Transverse colon (tissue), 4 donors: ENCODE data around the gene GATA5. TPM values are rescaled to one million over a fixed set of nuclear protein-coding genes. Genes with fewer than 3 reads are reported as not detected.

Source experiments
- DNase-seq: peaks from one replicate; pipeline ENCODE4 v3.0.0-alpha.2; 2019
- H3K27ac ChIP-seq, 4 donors: fragments of 200-600 bp; sonication (generic); 2 replicates each; pipeline ENCODE4 v1.5.1; 2016 to 2018; ENCODE audit warnings: inconsistent platforms in 4 of 4
- H3K27me3 ChIP-seq: fragments of 200-600 bp; sonication (generic); 2 replicates; pipeline ENCODE4 v1.5.1; 2017; ENCODE audit warnings: inconsistent platforms
- H3K36me3 ChIP-seq, 4 donors: fragments of 200-600 bp; sonication (generic); 2 replicates each; pipeline ENCODE4 v1.5.1; 2017 to 2019; ENCODE audit warnings: inconsistent platforms in 4 of 4
- H3K4me1 ChIP-seq, 4 donors: fragments of 200-600 bp; sonication (generic); 2 replicates each; pipeline ENCODE4 v1.5.1; 2017 to 2020; ENCODE audit warnings: inconsistent platforms in 4 of 4
- H3K4me3 ChIP-seq, 4 donors: fragments of 200-600 bp; sonication (generic); 1 replicate in 1 of 4; 2 replicates in 3 of 4; pipeline versions ENCODE4 v1.5.1 to v1.6.1; 2017 to 2019; ENCODE audit warnings: inconsistent platforms in 4 of 4
- H3K9me3 ChIP-seq, 2 donors: fragments of 200-600 bp; sonication (generic); 2 replicates each; pipeline ENCODE4 v1.5.1; 2017 to 2019; ENCODE audit warnings: inconsistent platforms in 2 of 2
- EP300 ChIP-seq: sonication (generic); formaldehyde crosslinking; IDR thresholded peaks from one replicate; pipeline ENCODE4 v1.6.1; 2017; ENCODE audit warnings: antibody characterized with exemption, low read depth
- POLR2A ChIP-seq: fragments of 450-650 bp; IDR thresholded peaks from one replicate; pipeline ENCODE4 v1.6.1; 2016; ENCODE audit warnings: antibody characterized with exemption, mild to moderate bottlenecking, moderate library complexity
- POLR2AphosphoS5 ChIP-seq, 3 donors: sonication (generic); formaldehyde crosslinking; IDR thresholded peaks; one replicate each; pipeline ENCODE4 v1.6.1; 2016; ENCODE audit warnings: antibody characterized with exemption in 3 of 3
- WGBS, 2 donors: methylation state at CpG; one replicate each; pipeline ENCODE4 v1.1.5; 2018; ENCODE audit warnings: low coverage in 1 of 2; 5-methylcytosine and 5-hydroxymethylcytosine counted together
- in situ Hi-C, 4 donors: fragments of 200-750 bp; cut with MboI; loops; one replicate each; pipeline versions ENCODE4 v1.15.0 to v1.15.1; 2017; ENCODE audit warnings: low sequenced_read_pairs in 3 of 4, low pct_ligation_motif_present in 1 of 4, low pct_unique_long_range_greater_than_20kb in 1 of 4
- intact Hi-C: fragments of 100-400 bp; cut with DNase I; formaldehyde crosslinking; loops from one replicate; pipeline ENCODE4 v1.15.1; 2023; ENCODE audit warnings: low total_unique reads
- total RNA-seq, 4 donors: library from RNA; depleted of rRNA; stranded (reverse); fragments of >200 nt; gene quantifications; one replicate each; pipeline ENCODE4 v1.1.0, GENCODE V29; 2016
- TF ChIP-seq, protein P1 (sequence below), 5 experiments: fragments of 200-600 bp in 3 of 5; fragments of 450-650 bp in 2 of 5; sonication (generic) in 3 of 5; IDR thresholded peaks; 1 replicate in 2 of 5; 2 replicates in 3 of 5; pipeline ENCODE4 v1.5.1; 2016 to 2017; ENCODE audit warnings: antibody characterized with exemption in 5 of 5, inconsistent platforms in 3 of 5, mild to moderate bottlenecking in 2 of 5, moderate library complexity in 1 of 5

GATA5 gene
- total RNA-seq, 4 donors from 2014 or later = not detected

DNA sequence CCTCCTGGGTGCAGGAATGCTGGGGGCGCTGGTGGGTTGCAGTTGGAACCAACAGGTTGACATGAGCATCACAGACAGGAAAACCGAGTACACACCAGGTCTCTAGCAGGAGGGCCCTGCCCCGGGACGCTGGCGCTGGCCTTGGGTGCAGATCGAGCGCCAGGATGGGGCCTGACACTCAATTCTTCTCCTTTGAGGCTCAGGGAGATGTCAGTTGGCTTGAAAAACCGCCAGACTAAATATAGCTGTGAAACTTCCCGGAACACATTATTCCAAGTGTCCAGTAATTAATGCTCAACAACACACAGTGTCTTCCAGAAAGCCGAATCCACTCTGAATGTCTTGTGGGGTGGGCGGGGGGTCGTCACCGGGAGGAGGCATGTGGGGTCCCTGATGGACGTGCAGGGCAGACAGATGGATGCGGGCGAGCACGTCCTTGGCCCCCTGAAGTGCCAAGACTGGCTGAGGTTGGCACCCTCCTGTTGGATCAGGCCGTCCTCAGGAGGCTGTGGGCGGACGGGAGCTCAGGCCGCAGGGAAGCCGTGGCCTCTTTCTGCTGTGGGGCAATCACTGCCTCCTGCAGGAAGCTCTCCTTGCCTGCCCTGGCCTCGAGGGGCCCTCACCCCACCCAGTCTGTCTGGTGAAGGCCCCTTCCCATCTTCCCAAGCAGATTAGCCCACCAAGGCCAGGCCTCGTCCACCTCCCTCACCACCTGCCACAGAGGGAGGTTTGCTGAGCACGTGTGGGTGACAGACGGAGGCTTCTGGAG lies 19.4 kb upstream of the GATA5 start:
- H3K4me3 ChIP-seq = no peak overlapping the region
- DNase-seq = no peak
- no peak overlapping the region for H3K27ac ChIP-seq
- peaks cover 0 to 8% (median 0%) of the 10 kb centered on the region in 4 donors for H3K4me1 ChIP-seq
- 80% methylated on average over 23 of the region's 26 CpGs; no CpG with 5 or more reads in 1 of the 2 donors for WGBS, 2 donors
- TF ChIP-seq, protein P1, sequence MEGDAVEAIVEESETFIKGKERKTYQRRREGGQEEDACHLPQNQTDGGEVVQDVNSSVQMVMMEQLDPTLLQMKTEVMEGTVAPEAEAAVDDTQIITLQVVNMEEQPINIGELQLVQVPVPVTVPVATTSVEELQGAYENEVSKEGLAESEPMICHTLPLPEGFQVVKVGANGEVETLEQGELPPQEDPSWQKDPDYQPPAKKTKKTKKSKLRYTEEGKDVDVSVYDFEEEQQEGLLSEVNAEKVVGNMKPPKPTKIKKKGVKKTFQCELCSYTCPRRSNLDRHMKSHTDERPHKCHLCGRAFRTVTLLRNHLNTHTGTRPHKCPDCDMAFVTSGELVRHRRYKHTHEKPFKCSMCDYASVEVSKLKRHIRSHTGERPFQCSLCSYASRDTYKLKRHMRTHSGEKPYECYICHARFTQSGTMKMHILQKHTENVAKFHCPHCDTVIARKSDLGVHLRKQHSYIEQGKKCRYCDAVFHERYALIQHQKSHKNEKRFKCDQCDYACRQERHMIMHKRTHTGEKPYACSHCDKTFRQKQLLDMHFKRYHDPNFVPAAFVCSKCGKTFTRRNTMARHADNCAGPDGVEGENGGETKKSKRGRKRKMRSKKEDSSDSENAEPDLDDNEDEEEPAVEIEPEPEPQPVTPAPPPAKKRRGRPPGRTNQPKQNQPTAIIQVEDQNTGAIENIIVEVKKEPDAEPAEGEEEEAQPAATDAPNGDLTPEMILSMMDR (IDR thresholded peaks at IDR 0.05) = no peak
- no peak for TF ChIP-seq POLR2AphosphoS5 (IDR thresholded peaks at IDR 0.05)
- no peak for TF ChIP-seq POLR2A
- TF ChIP-seq EP300 = no peak
- intact Hi-C loops (loop anchor here (5.0 kb wide), 1 partner anchor 83 kb away; no protein-coding TSS in a partner anchor), in situ Hi-C loops (loop anchor here in 2 of 4 donors (10.0 kb wide), 2 partner anchors 120 to 290 kb away; no protein-coding TSS in a partner anchor)
- H3K36me3 ChIP-seq = no peaks in the 10 kb centered on the region
- no peaks in the 10 kb centered on the region for H3K9me3 ChIP-seq
- H3K27me3 ChIP-seq = peaks cover 3% of the 10 kb centered on the region

DNA sequence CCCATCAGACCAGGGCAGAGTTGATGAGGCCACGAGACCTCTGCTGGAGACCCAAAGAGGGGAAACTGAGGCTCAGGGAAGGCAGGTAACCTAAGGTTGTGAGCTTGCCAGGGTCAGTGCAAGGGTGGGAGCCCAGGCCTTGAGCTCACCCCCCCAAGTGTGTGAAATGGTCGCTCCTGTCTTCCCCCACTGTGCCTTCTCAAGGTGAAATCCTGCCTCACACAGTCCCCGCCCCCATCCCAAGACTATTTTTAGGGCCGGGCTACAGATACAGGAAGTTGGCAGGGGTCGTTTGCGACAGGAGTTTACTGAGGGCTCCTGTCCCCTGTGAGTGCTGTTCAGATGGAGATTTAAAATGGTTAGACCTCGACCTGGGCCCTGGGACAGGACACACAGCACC lies 18.7 kb upstream of the GATA5 start:
- intact Hi-C loops (no loop called here), in situ Hi-C loops (loop anchor here in 2 of 4 donors (10.0 kb wide), 2 partner anchors 120 to 290 kb away; no protein-coding TSS in a partner anchor)
- Histone ChIP-seq H3K9me3 (no peaks in the 10 kb centered on the region), H3K27ac (no peak overlapping the region), H3K4me1 (peaks cover 0 to 8% (median 0%) of the 10 kb centered on the region in 4 donors), H3K36me3 (no peaks in the 10 kb centered on the region), H3K4me3 (no peak overlapping the region), H3K27me3 (no peaks in the 10 kb centered on the region)
- DNase-seq = no peak
- 38% methylated on average over 7 of the region's 7 CpGs; no CpG with 5 or more reads in 1 of the 2 donors for WGBS, 2 donors
- TF ChIP-seq POLR2A = no peak
- TF ChIP-seq, protein P1 (IDR thresholded peaks at IDR 0.05) = no peak
- no peak for TF ChIP-seq EP300
- TF ChIP-seq POLR2AphosphoS5 (IDR thresholded peaks at IDR 0.05) = no peak

DNA sequence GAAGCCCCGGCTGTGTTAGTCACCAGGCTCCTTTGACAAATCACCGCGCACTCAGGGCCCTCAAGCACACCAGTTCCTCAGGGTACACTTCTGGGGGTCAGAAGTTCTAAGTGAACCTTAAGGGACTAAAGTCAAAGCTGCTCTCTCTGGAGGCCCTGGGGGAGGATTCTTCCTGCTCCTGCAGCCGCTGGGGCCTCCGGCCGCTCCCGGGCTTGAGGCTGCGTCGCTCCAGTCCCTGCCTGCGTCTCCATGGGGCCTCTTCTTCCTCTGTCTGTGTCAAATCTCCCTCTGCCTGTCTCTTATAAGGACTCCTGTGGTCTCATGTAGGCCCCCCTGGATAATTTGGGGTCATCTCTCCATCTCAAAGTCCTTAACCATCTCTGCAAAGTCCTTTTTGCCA lies 18.1 kb upstream of the GATA5 start:
- TF ChIP-seq POLR2AphosphoS5 (IDR thresholded peaks at IDR 0.05) (no peak), POLR2A (no peak), EP300 (no peak)
- TF ChIP-seq, protein P1 (IDR thresholded peaks at IDR 0.05) = no peak
- Histone ChIP-seq H3K4me1 (peaks cover 0 to 8% (median 0%) of the 10 kb centered on the region in 4 donors), H3K9me3 (no peaks in the 10 kb centered on the region), H3K4me3 (no peak overlapping the region), H3K36me3 (no peaks in the 10 kb centered on the region), H3K27me3 (peaks cover 5% of the 10 kb centered on the region), H3K27ac (no peak overlapping the region)
- WGBS, 2 donors = 92% methylated on average over 10 of the region's 10 CpGs; no CpG with 5 or more reads in 1 of the 2 donors
- intact Hi-C loops (no loop called here), in situ Hi-C loops (loop anchor here in 2 of 4 donors (10.0 kb wide), 2 partner anchors 121 to 291 kb away; no protein-coding TSS in a partner anchor)
- DNase-seq = no peak

DNA sequence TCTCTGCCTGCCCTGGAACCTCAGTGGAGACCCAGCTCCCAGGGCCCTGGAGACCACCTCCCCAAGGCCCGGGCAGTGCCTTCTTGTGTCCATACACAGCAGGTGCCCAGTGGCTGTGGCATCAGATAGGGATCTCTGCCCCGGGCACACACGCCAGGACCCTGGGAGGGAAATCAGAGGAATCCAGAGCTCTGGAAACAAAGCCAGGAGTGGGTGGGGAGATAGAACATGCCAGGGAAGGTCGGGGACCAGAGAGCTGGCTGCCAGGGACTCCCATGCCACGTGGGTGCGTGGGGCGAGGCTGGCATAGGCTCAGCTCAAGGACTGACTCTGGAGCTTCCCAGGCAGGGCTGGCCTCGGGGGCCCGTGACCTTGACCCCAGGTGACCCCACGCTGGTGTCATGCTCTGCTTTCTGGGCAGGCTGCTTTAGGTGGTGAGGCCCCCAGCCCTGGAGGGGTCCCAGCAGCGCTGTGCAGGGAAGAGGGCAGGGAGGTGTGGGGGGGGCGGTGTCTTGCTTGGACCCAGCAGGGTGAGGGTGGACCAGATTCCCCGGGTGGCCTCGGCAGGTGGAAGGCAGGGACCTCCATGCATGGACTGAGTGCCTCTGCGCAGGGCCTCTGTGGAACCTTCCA lies 17.6 kb upstream of the GATA5 start:
- DNase-seq = no peak
- Histone ChIP-seq H3K27ac (no peak overlapping the region), H3K36me3 (no peaks in the 10 kb centered on the region), H3K4me1 (peaks cover 0 to 8% (median 0%) of the 10 kb centered on the region in 4 donors), H3K9me3 (no peaks in the 10 kb centered on the region), H3K4me3 (no peak overlapping the region), H3K27me3 (peaks cover 10% of the 10 kb centered on the region)
- WGBS, 2 donors = 76 to 85% methylated on average over 4 to 15 of the region's 15 CpGs
- TF ChIP-seq EP300 (no peak), POLR2A (no peak), POLR2AphosphoS5 (IDR thresholded peaks at IDR 0.05) (no peak)
- TF ChIP-seq, protein P1 (IDR thresholded peaks at IDR 0.05) = no peak
- intact Hi-C loops = no loop called here
- in situ Hi-C loops = loop anchor here in 2 of 4 donors (10.0 kb wide), 2 partner anchors 121 to 291 kb away; no protein-coding TSS in a partner anchor
